Measurements from ENCODE around the gene CCDC154.
A peak's percentile ranks its signal among the peaks of the same experiment; 100 is the strongest.
"Not testable (repeated sequence)": the region's sequence is repeated elsewhere in the genome, so short reads cannot be mapped to it uniquely, and the experiment has no call there.

Gene CCDC154

DNA sequence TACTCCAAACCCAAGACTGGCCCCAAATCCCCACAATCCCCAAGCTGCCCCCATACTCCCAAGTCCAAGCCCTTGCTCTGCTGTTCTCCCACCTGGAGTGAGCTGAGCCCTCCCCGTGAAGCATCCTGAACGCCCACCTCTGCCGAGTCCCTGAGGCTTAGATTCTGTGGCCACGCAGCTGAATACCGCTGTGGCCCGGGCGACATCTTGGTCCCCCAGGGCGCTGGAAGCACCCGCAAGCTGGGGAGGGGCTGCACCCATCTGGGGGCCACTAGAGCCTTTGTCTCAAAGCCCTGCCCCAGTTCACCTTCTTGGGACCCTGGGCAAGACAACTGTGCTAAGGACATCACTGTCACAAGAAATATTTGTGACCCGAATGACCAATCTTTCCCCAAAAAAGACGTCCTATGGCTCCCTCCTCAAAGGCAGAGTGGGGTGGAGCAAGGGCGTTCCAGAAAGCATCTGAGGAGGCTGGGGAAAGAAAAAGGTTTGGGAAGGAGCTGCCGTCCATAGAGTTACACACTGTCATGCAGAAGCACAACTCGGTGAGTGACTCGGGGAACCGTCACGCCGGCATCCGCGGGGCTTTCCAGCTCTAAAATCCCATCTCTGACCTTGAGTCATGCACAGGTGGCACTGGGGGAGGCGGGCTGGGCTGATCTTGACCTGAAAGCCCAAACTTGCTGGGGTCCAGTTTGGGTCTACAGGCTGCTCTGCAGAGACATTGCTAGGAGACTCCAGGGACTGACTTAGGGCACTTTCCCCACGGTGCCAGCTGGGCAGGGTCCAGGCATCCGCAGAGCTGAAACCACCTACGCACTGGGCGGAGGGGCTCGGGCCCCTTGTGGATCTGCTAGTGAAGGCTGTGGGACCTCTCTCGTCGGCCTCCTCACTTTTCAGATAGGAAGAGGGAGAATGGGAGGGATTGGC lies 37.8 kb upstream of the CCDC154 start:
- TF ChIP-seq BHLHE40 (IDR thresholded peaks at IDR 0.05; ENCODE audit: borderline replicate concordance) (no peak), FOXK2 (IDR thresholded peaks at IDR 0.05) (no peak), SUZ12 (IDR thresholded peaks at IDR 0.05) (no peak), PKNOX1 (IDR thresholded peaks at IDR 0.05) (no peak), ZNF384 (IDR thresholded peaks at IDR 0.05) (no peak), ARNT (IDR thresholded peaks at IDR 0.05) (no peak), LEF1 (IDR thresholded peaks at IDR 0.05; ENCODE audit: borderline replicate concordance) (no peak), L3MBTL2 (conservative IDR thresholded peaks at IDR 0.05) (no peak), FOXA1 (IDR thresholded peaks at IDR 0.05) (no peak), ELF4 (IDR thresholded peaks at IDR 0.05) (no peak), CTBP1 (IDR thresholded peaks at IDR 0.05; ENCODE audit: borderline replicate concordance) (no peak), FOXM1 (IDR thresholded peaks at IDR 0.05; ENCODE audit: borderline replicate concordance) (no peak), NFRKB (IDR thresholded peaks at IDR 0.05) (no peak), SP1 (IDR thresholded peaks at IDR 0.05) (no peak), HDGF (IDR thresholded peaks at IDR 0.05; ENCODE audit: borderline replicate concordance) (no peak)
- ChIA-PET CTCF (no interaction called here), POLR2A (interaction anchor here (1.1 kb wide), 1 partner anchor 11 kb away, joined by 3 read pairs; the partner anchor contains the start of gene TELO2)
- no peak for DNase-seq (ENCODE audit: extremely low spot score)

DNA sequence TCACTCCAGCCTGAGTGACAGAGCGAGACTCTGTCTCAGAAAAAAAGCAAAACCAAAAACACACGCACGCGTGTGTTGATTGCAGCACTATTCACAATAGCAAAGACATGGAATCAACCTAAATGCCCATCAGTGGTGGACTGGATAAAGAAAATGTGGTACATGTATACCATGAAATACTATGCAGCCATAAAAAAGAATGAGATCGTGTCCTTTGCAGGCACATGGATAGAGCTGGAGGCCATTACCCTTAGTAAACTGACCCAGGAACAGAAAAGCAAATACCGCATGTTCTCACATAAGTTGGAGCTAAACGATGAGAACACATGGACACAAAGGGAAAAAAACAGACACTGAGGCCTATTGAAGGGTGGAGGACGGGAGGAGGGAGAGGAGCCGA lies 34.6 kb upstream of the CCDC154 start:
- CTCF ChIA-PET; DNase-seq (ENCODE audit: extremely low spot score): not testable (repeated sequence)
- POLR2A ChIA-PET: interaction anchor here (1.0 kb wide), 1 partner anchor 8 kb away, joined by 3 read pairs; no protein-coding TSS in a partner anchor

GRCh38 chr16:1477033-1477432 lies 32.7 kb upstream of the CCDC154 start:
- DNase-seq (ENCODE audit: extremely low spot score): no peak
- no peak for TF ChIP-seq FOXK2 (IDR thresholded peaks at IDR 0.05)
- TF ChIP-seq ELF4 (IDR thresholded peaks at IDR 0.05): no peak
- TF ChIP-seq CTBP1 (IDR thresholded peaks at IDR 0.05; ENCODE audit: borderline replicate concordance): no peak
- TF ChIP-seq BHLHE40 (IDR thresholded peaks at IDR 0.05; ENCODE audit: borderline replicate concordance): no peak
- no peak for TF ChIP-seq L3MBTL2 (conservative IDR thresholded peaks at IDR 0.05)
- no peak for TF ChIP-seq PKNOX1 (IDR thresholded peaks at IDR 0.05)
- no peak for TF ChIP-seq ZNF384 (IDR thresholded peaks at IDR 0.05)
- TF ChIP-seq SUZ12 (IDR thresholded peaks at IDR 0.05): no peak
- no peak for TF ChIP-seq FOXM1 (IDR thresholded peaks at IDR 0.05; ENCODE audit: borderline replicate concordance)
- TF ChIP-seq LEF1 (IDR thresholded peaks at IDR 0.05; ENCODE audit: borderline replicate concordance): no peak
- TF ChIP-seq NFRKB (IDR thresholded peaks at IDR 0.05): no peak
- TF ChIP-seq SP1 (IDR thresholded peaks at IDR 0.05): no peak
- no peak for TF ChIP-seq TARDBP (IDR thresholded peaks at IDR 0.05)
- no peak for TF ChIP-seq ARNT (IDR thresholded peaks at IDR 0.05)
- TF ChIP-seq FOXA1 (IDR thresholded peaks at IDR 0.05): no peak
- no peak for TF ChIP-seq HDGF (IDR thresholded peaks at IDR 0.05; ENCODE audit: borderline replicate concordance)
- CTCF ChIA-PET: no interaction called here
- POLR2A ChIA-PET: interaction anchor here (1.3 kb wide), 1 partner anchor 15 kb away, joined by 4 read pairs; no protein-coding TSS in a partner anchor

DNA sequence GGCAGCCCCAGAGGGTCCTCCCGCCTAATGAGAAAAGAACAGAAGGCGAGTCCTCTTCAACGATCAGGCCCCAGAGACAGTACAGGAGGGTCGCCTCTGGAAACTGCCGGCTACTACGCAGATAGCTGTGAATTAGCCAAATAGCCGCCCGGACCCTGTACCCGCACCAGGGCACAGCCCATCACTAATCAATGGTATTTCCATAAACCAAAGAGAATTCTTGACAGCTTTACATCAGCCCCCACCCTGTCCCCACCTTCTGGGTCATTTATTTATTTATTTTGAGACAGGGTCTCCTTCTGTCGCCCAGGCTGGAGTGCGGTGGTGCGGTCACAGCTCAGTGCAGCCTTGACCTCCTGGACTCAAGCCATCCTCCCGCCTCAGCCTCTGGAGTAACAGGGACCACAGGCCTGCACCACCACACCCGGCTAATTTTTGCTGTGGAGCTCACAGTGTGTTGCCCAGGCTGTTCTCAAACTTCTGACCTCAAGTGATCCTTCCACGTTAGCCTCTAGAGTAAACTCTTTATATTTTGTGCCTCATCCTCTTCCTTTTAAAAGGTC lies 31.3 kb upstream of the CCDC154 start:
- CTCF ChIA-PET: no interaction called here
- POLR2A ChIA-PET: interaction anchor here (0.9 to 1.0 kb wide), 2 partner anchors 15 to 17 kb away, joined by 3 to 6 read pairs; partner anchors contain the start of gene TELO2
- TF ChIP-seq SP1 (IDR thresholded peaks at IDR 0.05): no peak
- TF ChIP-seq BHLHE40 (IDR thresholded peaks at IDR 0.05; ENCODE audit: borderline replicate concordance): no peak
- no peak for TF ChIP-seq ELF4 (IDR thresholded peaks at IDR 0.05)
- TF ChIP-seq LEF1 (IDR thresholded peaks at IDR 0.05; ENCODE audit: borderline replicate concordance): no peak
- TF ChIP-seq L3MBTL2 (conservative IDR thresholded peaks at IDR 0.05): no peak; the same call in 1 of the 2 replicates
- no peak for TF ChIP-seq PKNOX1 (IDR thresholded peaks at IDR 0.05)
- no peak for TF ChIP-seq ZNF384 (IDR thresholded peaks at IDR 0.05)
- no peak for TF ChIP-seq SUZ12 (IDR thresholded peaks at IDR 0.05)
- TF ChIP-seq CTBP1 (IDR thresholded peaks at IDR 0.05; ENCODE audit: borderline replicate concordance): no peak
- no peak for TF ChIP-seq NFRKB (IDR thresholded peaks at IDR 0.05)
- TF ChIP-seq FOXM1 (IDR thresholded peaks at IDR 0.05; ENCODE audit: borderline replicate concordance): no peak
- no peak for TF ChIP-seq ARNT (IDR thresholded peaks at IDR 0.05)
- TF ChIP-seq HDGF (IDR thresholded peaks at IDR 0.05; ENCODE audit: borderline replicate concordance): no peak
- TF ChIP-seq FOXA1 (IDR thresholded peaks at IDR 0.05): no peak
- TF ChIP-seq FOXK2 (IDR thresholded peaks at IDR 0.05): no peak
- no peak for TF ChIP-seq TARDBP (IDR thresholded peaks at IDR 0.05)
- DNase-seq (ENCODE audit: extremely low spot score): no peak

DNA sequence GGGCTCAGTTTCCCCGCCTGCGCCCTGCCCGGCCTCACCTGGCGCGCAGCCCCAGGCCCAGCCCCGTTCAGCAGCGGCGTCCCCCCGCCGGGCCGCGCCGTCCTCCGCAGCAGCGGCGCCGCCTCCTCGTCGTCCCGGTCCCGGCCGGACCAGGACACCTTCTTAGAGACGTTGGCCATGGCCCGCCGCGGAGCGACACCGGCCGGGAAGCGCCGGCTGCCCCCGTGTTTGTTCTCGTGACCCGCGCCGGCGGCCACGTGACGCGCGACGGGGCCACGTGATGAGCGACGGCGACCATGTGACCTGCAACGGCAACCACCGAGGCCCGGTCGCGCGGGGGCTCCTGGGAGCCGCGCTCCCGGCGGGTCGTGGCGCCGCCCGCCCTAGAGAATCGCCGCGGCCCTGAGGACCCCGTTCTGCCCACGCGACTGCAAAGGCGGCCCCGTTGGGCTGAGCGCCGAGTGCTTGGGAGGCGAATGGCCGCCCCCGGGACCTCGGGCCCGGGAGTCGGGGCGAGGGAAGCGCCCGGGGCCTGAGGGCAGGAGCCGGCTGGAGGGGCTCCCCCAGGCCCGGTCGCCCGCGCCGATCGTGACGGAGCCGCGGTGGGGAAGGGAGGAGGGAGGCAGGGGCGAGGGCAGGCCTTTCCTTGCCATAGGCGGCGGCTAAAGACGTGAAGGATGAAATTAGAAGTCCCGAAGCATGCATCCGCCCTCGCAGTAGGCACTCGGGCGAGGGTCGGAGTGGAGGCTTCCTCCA lies 30.6 kb upstream of the CCDC154 start, which contains the start of gene CLCN7:
Gene CLCN7 (minus strand): TSS at position 233 of the 756 bp plus-strand sequence. CDS start 54 bp downstream, at position 179.
- DNase-seq (ENCODE audit: extremely low spot score): peak; percentile 95
- CTCF ChIA-PET: no interaction called here
- POLR2A ChIA-PET: interaction anchor here (0.9 to 1.0 kb wide), 2 partner anchors 16 to 18 kb away, joined by 3 to 6 read pairs; partner anchors contain the start of gene TELO2
- TF ChIP-seq TARDBP (IDR thresholded peaks at IDR 0.05): no peak
- TF ChIP-seq L3MBTL2 (conservative IDR thresholded peaks at IDR 0.05): peak; percentile 83

Measured in HEK293T (cell line).